Gastroesophageal sphincter (tissue), 4 donors: Measurements from ENCODE around the gene CEMIP. TPM values are rescaled to one million over a fixed set of nuclear protein-coding genes. Genes with fewer than 3 reads are reported as not detected.
A peak's percentile ranks its signal among the peaks of the same experiment; 100 is the strongest.

Source experiments
- ATAC-seq: fragments of 150-250 bp; one replicate; pipeline ENCODE4 v1.9.1; 2016; ENCODE audit warnings: mild to moderate bottlenecking, moderate library complexity
- H3K27ac ChIP-seq, 4 donors: fragments of 200-600 bp; sonication (generic) in 3 of 4; 1 replicate in 3 of 4; 2 replicates in 1 of 4; pipeline ENCODE4 v1.5.1; 2016 to 2019
- H3K27me3 ChIP-seq: fragments of 200-600 bp; sonication (generic); one replicate; pipeline ENCODE4 v1.5.1; 2019
- H3K36me3 ChIP-seq, 2 donors: fragments of 200-600 bp; sonication (generic); one replicate each; pipeline ENCODE4 v1.5.1; 2019; ENCODE audit warnings: control low read depth in 1 of 2
- H3K4me1 ChIP-seq, 3 donors: fragments of 200-600 bp; sonication (generic); 1 replicate in 2 of 3; 2 replicates in 1 of 3; pipeline ENCODE4 v1.5.1; 2016 to 2019; ENCODE audit warnings: control low read depth in 2 of 3
- H3K4me3 ChIP-seq, 2 donors: fragments of 200-600 bp; sonication (generic); one replicate each; pipeline ENCODE4 v1.5.1; 2019; ENCODE audit warnings: mild to moderate bottlenecking in 1 of 2, moderate library complexity in 1 of 2
- H3K9me3 ChIP-seq, 3 donors: fragments of 200-600 bp; sonication (generic); one replicate each; pipeline ENCODE4 v1.5.1; 2017 to 2019; ENCODE audit warnings: control low read depth in 2 of 3
- EP300 ChIP-seq: sonication (generic); formaldehyde crosslinking; IDR thresholded peaks from one replicate; pipeline ENCODE4 v1.6.1; 2017; ENCODE audit warnings: antibody characterized with exemption, mild to moderate bottlenecking
- POLR2A ChIP-seq, 2 donors: fragments of 450-650 bp; IDR thresholded peaks; one replicate each; pipeline ENCODE4 v1.6.1; 2017; ENCODE audit warnings: antibody characterized with exemption in 2 of 2, mild to moderate bottlenecking in 2 of 2, moderate library complexity in 1 of 2
- POLR2AphosphoS5 ChIP-seq: sonication (generic); formaldehyde crosslinking; IDR thresholded peaks from one replicate; pipeline ENCODE4 v1.6.1; 2017; ENCODE audit warnings: antibody characterized with exemption
- WGBS, 2 donors: methylation state at CpG; one replicate each; pipeline ENCODE4 v1.1.5; 2018; ENCODE audit warnings: low coverage in 1 of 2; 5-methylcytosine and 5-hydroxymethylcytosine counted together
- total RNA-seq, 4 donors: library from RNA; depleted of rRNA; stranded (reverse); fragments of >200 nt; gene quantifications; one replicate each; pipeline ENCODE4 v1.1.0, GENCODE V29; 2016
- TF ChIP-seq, protein P1 (sequence below), 4 experiments: fragments of 200-600 bp in 2 of 4; fragments of 450-650 bp in 2 of 4; sonication (generic) in 1 of 4; IDR thresholded peaks; one replicate each; pipeline ENCODE4 v1.5.1; 2017 to 2019; ENCODE audit warnings: antibody characterized with exemption in 4 of 4, mild to moderate bottlenecking in 2 of 4, moderate library complexity in 2 of 4

The CEMIP gene
- total RNA-seq, 4 donors from 2014 or later: 0.35 to 0.54 TPM; not detected in 2

DNA sequence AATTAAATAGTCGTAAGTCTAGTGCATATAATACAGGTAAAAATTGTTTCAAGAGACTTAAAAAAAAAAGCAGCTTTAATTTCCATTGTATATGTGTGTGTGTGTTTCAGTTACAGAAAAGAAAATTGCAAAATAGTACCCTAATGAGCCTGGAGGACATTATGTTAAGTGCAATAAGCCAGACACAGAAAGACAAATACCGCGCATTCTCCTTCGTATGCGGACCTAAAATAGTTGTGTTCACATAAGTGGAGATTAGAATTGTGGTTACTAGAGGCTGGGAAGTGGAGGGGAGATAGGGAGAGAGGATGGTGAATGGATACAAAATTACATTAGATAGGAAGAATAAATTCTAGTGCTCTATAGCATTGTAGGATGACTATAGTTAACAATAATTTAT lies 206.8 kb downstream of the CEMIP start:
- 86% methylated on average over 5 of the region's 5 CpGs for WGBS, 2 donors
- H3K36me3 ChIP-seq: peaks cover 0 to 15% of the 10 kb centered on the region in 2 donors
- no peak for ATAC-seq
- no peaks in the 10 kb centered on the region for H3K27me3 ChIP-seq
- H3K27ac ChIP-seq: no peak overlapping the region
- TF ChIP-seq POLR2AphosphoS5 (no peak), POLR2A (IDR thresholded peaks at IDR 0.05) (no peak), EP300 (no peak)
- TF ChIP-seq, protein P1, sequence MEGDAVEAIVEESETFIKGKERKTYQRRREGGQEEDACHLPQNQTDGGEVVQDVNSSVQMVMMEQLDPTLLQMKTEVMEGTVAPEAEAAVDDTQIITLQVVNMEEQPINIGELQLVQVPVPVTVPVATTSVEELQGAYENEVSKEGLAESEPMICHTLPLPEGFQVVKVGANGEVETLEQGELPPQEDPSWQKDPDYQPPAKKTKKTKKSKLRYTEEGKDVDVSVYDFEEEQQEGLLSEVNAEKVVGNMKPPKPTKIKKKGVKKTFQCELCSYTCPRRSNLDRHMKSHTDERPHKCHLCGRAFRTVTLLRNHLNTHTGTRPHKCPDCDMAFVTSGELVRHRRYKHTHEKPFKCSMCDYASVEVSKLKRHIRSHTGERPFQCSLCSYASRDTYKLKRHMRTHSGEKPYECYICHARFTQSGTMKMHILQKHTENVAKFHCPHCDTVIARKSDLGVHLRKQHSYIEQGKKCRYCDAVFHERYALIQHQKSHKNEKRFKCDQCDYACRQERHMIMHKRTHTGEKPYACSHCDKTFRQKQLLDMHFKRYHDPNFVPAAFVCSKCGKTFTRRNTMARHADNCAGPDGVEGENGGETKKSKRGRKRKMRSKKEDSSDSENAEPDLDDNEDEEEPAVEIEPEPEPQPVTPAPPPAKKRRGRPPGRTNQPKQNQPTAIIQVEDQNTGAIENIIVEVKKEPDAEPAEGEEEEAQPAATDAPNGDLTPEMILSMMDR (IDR thresholded peaks at IDR 0.05): no peak
- H3K4me3 ChIP-seq: no peak overlapping the region
- H3K4me1 ChIP-seq: peaks cover 5 to 55% (median 14%) of the 10 kb centered on the region in 3 donors
- no peaks in the 10 kb centered on the region for H3K9me3 ChIP-seq

DNA sequence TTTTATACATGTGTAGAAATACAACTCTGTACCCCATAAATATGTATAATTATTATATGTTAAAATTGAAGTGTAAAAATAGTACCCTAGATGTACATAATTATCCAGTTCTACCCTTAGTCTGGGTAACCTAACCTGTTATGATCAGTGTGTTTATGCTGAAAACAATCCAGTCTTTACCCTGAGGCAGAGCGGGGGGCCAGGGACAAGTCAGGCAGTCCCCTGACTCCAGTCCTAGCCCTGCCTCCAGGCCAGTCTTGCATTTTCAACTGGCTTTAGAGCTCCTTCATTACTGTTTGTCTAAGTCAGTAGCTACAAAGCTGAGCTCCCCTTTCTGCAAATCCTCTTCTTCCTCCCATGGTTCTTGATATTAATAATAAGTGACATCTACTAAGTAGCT lies 207.3 kb downstream of the CEMIP start:
- Histone ChIP-seq H3K9me3 (no peaks in the 10 kb centered on the region), H3K36me3 (peaks cover 0 to 10% of the 10 kb centered on the region in 2 donors), H3K4me1 (peaks cover 5 to 60% (median 18%) of the 10 kb centered on the region in 3 donors), H3K27me3 (no peaks in the 10 kb centered on the region), H3K27ac (no peak overlapping the region), H3K4me3 (no peak overlapping the region)
- TF ChIP-seq POLR2AphosphoS5 (no peak), EP300 (no peak), POLR2A (IDR thresholded peaks at IDR 0.05) (no peak)
- TF ChIP-seq, protein P1 (IDR thresholded peaks at IDR 0.05): no peak
- WGBS, 2 donors: 92 to 100% methylated on average over 1 of the region's 1 CpG
- no peak for ATAC-seq

- no peaks in the 10 kb centered on the region for H3K36me3 ChIP-seq
- no peaks in the 10 kb centered on the region for H3K9me3 ChIP-seq
- no peaks in the 10 kb centered on the region for H3K27me3 ChIP-seq
- ATAC-seq: no peak
- peak overlapping the region in 1 of 2 donors; percentile 80 for H3K4me3 ChIP-seq
- TF ChIP-seq, protein P1 (IDR thresholded peaks at IDR 0.05): no peak
- TF ChIP-seq EP300: no peak
- no peak for TF ChIP-seq POLR2AphosphoS5
- no peak for TF ChIP-seq POLR2A (IDR thresholded peaks at IDR 0.05)
- 55 to 77% methylated on average over 6 to 7 of the region's 8 CpGs for WGBS, 2 donors
- peaks cover 5 to 70% (median 18%) of the 10 kb centered on the region in 3 donors for H3K4me1 ChIP-seq
- H3K27ac ChIP-seq: no peak overlapping the region
Measured at GRCh38 chr15:80988148-80988796, 209.1 kb downstream of the CEMIP start.

DNA sequence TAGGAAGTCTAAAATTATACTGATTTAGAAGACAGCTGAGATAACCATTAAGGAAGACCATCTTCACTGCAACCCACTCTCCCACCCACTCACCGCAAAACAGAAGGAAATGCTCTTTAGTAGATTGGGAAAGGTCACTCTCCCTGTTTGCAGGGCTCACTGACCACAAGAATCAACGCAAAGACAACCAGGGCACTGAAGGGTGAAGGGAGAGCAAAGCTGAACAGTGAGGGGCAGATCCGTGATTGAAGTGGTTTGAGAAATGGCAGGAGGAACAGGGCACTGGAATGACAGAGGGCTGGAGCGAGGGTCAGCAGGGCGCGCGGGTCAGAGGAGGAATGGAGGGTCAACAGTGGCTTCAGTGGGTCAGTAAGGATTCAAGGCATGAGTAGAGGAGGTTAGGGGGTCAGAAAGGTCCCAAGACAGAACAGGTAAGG lies 209.9 kb downstream of the CEMIP start:
- Histone ChIP-seq H3K27me3 (no peaks in the 10 kb centered on the region), H3K4me3 (peak overlapping the region; percentile 80 to 86), H3K27ac (peak overlapping the region; percentile 85 to 95 (median 89)), H3K36me3 (no peaks in the 10 kb centered on the region), H3K9me3 (no peaks in the 10 kb centered on the region), H3K4me1 (peaks cover 5 to 70% (median 18%) of the 10 kb centered on the region in 3 donors)
- no peak for ATAC-seq
- TF ChIP-seq, protein P1 (IDR thresholded peaks at IDR 0.05): no peak
- WGBS, 2 donors: 1% methylated on average over 7 of the region's 7 CpGs
